K562 (cell line): ENCODE measurements around the gene GLP1R. TPM values are rescaled to one million over a fixed set of nuclear protein-coding genes. Genes with fewer than 3 reads are reported as not detected.

Source experiments
- CBFA2T3 ChIP-seq: fragments of 450-650 bp; IDR thresholded peaks from 2 replicates; pipeline ENCODE4 v1.6.1; 2017
- DMBX1 ChIP-seq: fragments of 250-450 bp; sonication (Bioruptor Pico); IDR thresholded peaks from 2 replicates; pipeline ENCODE4 v1.8.0; 2022; ENCODE audit warnings: inconsistent platforms, mild to moderate bottlenecking, moderate library complexity, borderline replicate concordance
- EP400 ChIP-seq: fragments of 450-650 bp; IDR thresholded peaks from 2 replicates; pipeline ENCODE4 v1.6.1; 2017; ENCODE audit warnings: antibody characterized with exemption, mild to moderate bottlenecking, moderate library complexity
- GABPB2 ChIP-seq: fragments of 250-450 bp; sonication (Bioruptor Pico); conservative IDR thresholded peaks from 2 replicates; pipeline ENCODE4 v1.5.1; 2021; ENCODE audit warnings: mild to moderate bottlenecking
- KLF1 ChIP-seq: fragments of 450-650 bp; IDR thresholded peaks from 2 replicates; pipeline ENCODE4 v1.6.1; 2016; ENCODE audit warnings: missing genetic modification characterization, missing compliant biosample characterization
- MECOM ChIP-seq: fragments of 250-450 bp; sonication (Bioruptor Pico); IDR thresholded peaks from 2 replicates; pipeline ENCODE4 v1.8.0; 2022; ENCODE audit warnings: inconsistent platforms
- MTA3 ChIP-seq: fragments of 450-650 bp; formaldehyde crosslinking; IDR thresholded peaks from 2 replicates; pipeline ENCODE4 v1.6.1; 2017; ENCODE audit warnings: mild to moderate bottlenecking, borderline replicate concordance
- MYBL2 ChIP-seq, 2 experiments: fragments of 450-650 bp in 1 of 2; sonication (generic) in 1 of 2; formaldehyde crosslinking in 1 of 2; IDR thresholded peaks; 2 replicates each; pipeline versions ENCODE4 v1.6.1 to v1.8.1; 2017 to 2022; ENCODE audit warnings: borderline replicate concordance in 1 of 2, inconsistent platforms in 1 of 2, low read depth in 1 of 2, mild to moderate bottlenecking in 1 of 2, missing genetic modification reagents in 1 of 2, moderate library complexity in 1 of 2
- NELFE ChIP-seq: IDR thresholded peaks from 2 replicates; pipeline ENCODE4 v1.6.1; 2011; ENCODE audit warnings: mild to moderate bottlenecking; ENCODE audit not compliant: insufficient read depth, insufficient read length
- PHB2 ChIP-seq: fragments of 450-650 bp; IDR thresholded peaks from 2 replicates; pipeline ENCODE4 v1.6.1; 2017; ENCODE audit warnings: low read depth
- PKNOX1 ChIP-seq: fragments of 450-650 bp; IDR thresholded peaks from 2 replicates; pipeline ENCODE4 v1.6.1; 2016
- RBBP5 ChIP-seq: fragments of 200-600 bp; sonication (generic); IDR thresholded peaks from 2 replicates; pipeline ENCODE4 v1.6.1; 2012; ENCODE audit warnings: borderline replicate concordance, mild to moderate bottlenecking, low read length, control low read depth, inconsistent platforms; ENCODE audit not compliant: insufficient read depth, poor library complexity, severe bottlenecking
- RCOR1 ChIP-seq, 2 experiments: IDR thresholded peaks; 2 replicates each; pipeline ENCODE4 v1.6.1; 2012; ENCODE audit warnings: low read depth in 2 of 2, low read length in 2 of 2, borderline replicate concordance in 1 of 2, improper control_type of control experiment in 1 of 2
- SP2 ChIP-seq: IDR thresholded peaks from 2 replicates; pipeline ENCODE4 v1.6.1; 2011; ENCODE audit warnings: mild to moderate bottlenecking, low read depth, low read length, moderate library complexity; ENCODE audit not compliant: poor library complexity, severe bottlenecking; ENCODE audit errors: extremely low read depth
- TAL1 ChIP-seq: fragments of 450-650 bp; IDR thresholded peaks from 2 replicates; pipeline ENCODE4 v1.6.1; 2016; ENCODE audit warnings: mild to moderate bottlenecking
- WHSC1 ChIP-seq: IDR thresholded peaks from one replicate; pipeline ENCODE4 v1.6.1; 2012; ENCODE audit warnings: low read length, control low read depth, inconsistent platforms
- ZBTB7A ChIP-seq: IDR thresholded peaks from 2 replicates; pipeline ENCODE4 v1.6.1; 2011; ENCODE audit warnings: low read depth, mild to moderate bottlenecking, low read length, moderate library complexity, borderline replicate concordance; ENCODE audit not compliant: control insufficient read depth
- ZNF253 ChIP-seq: fragments of 250-450 bp; sonication (Bioruptor Pico); conservative IDR thresholded peaks from 2 replicates; pipeline ENCODE4 v1.6.1; 2021; ENCODE audit warnings: mild to moderate bottlenecking
- ZNF778 ChIP-seq: fragments of 450-650 bp; formaldehyde crosslinking; IDR thresholded peaks from 2 replicates; pipeline ENCODE4 v1.4.0; 2020; ENCODE audit warnings: mild to moderate bottlenecking, moderate library complexity
- ZZZ3 ChIP-seq: fragments of 450-650 bp; IDR thresholded peaks from 2 replicates; pipeline ENCODE4 v1.6.1; 2016; ENCODE audit warnings: antibody characterized with exemption, mild to moderate bottlenecking, moderate library complexity
- polyA plus RNA-seq, 8 experiments: library from polyadenylated mRNA; depleted of rRNA in 4 of 8; stranded (reverse) in 5 of 8; unstranded in 3 of 8; fragments of >200 nt; fragmentation: Nextera tagmentation in 2 of 8; fragmentation: Illumina TruSeq in 1 of 8; extraction: Ambion mirVana in 2 of 8; extraction: Trizol in 1 of 8; gene quantifications; 2 replicates each; pipeline versions ENCODE4 v1.2.1 to v1.2.3, GENCODE V29; 2011 to 2014; ENCODE audit warnings: inconsistent platforms in 1 of 8, missing spikeins in 1 of 8
- total RNA-seq, 7 experiments: library from RNA; depleted of rRNA in 6 of 7; stranded (reverse); fragments of >200 nt in 6 of 7; fragmentation: Illumina TruSeq in 2 of 7; extraction: Trizol in 2 of 7; gene quantifications; 2 replicates each; pipeline versions ENCODE4 v1.2.1 to v1.2.3, GENCODE V29; 2011 to 2021; ENCODE audit warnings: low replicate concordance in 1 of 7
- TF ChIP-seq, protein P1 (sequence below), 2 experiments: fragments of 150-350 bp in 1 of 2; IDR thresholded peaks; 2 replicates each; pipeline ENCODE4 v1.6.1; 2012 to 2016; ENCODE audit warnings: low read depth in 2 of 2, low read length in 2 of 2, mild to moderate bottlenecking in 1 of 2, moderate library complexity in 1 of 2
- TF ChIP-seq, protein P2 (sequence below), 2 experiments: fragments of 450-650 bp in 1 of 2; sonication (generic) in 1 of 2; formaldehyde crosslinking; conservative IDR thresholded peaks; 2 replicates each; pipeline versions ENCODE4 v1.4.0 to v1.8.1; 2020 to 2022; ENCODE audit warnings: mild to moderate bottlenecking in 1 of 2, missing genetic modification reagents in 1 of 2
- TF ChIP-seq, protein P3 (sequence below): fragments of 450-650 bp; formaldehyde crosslinking; IDR thresholded peaks from 2 replicates; pipeline ENCODE4 v1.4.0; 2022; ENCODE audit warnings: missing genetic modification characterization

GLP1R gene
- total and polyA plus RNA-seq, 9 of the 15 experiments (the other 6 are each of a cell fraction or from before 2014, with no cell fraction given), result not detected

- TF ChIP-seq, protein P1, sequence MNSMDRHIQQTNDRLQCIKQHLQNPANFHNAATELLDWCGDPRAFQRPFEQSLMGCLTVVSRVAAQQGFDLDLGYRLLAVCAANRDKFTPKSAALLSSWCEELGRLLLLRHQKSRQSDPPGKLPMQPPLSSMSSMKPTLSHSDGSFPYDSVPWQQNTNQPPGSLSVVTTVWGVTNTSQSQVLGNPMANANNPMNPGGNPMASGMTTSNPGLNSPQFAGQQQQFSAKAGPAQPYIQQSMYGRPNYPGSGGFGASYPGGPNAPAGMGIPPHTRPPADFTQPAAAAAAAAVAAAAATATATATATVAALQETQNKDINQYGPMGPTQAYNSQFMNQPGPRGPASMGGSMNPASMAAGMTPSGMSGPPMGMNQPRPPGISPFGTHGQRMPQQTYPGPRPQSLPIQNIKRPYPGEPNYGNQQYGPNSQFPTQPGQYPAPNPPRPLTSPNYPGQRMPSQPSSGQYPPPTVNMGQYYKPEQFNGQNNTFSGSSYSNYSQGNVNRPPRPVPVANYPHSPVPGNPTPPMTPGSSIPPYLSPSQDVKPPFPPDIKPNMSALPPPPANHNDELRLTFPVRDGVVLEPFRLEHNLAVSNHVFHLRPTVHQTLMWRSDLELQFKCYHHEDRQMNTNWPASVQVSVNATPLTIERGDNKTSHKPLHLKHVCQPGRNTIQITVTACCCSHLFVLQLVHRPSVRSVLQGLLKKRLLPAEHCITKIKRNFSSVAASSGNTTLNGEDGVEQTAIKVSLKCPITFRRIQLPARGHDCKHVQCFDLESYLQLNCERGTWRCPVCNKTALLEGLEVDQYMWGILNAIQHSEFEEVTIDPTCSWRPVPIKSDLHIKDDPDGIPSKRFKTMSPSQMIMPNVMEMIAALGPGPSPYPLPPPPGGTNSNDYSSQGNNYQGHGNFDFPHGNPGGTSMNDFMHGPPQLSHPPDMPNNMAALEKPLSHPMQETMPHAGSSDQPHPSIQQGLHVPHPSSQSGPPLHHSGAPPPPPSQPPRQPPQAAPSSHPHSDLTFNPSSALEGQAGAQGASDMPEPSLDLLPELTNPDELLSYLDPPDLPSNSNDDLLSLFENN (IDR thresholded peaks at IDR 0.05; ENCODE audit: low read depth in 2 of 2, low read length in 2 of 2), result peak in 1 of 2 experiments; percentile 50; a peak in 1 of 4 replicates
- TF ChIP-seq ZNF253 (CRISPR knock-in tag), result no peak
- TF ChIP-seq RCOR1 (IDR thresholded peaks at IDR 0.05; ENCODE audit: borderline replicate concordance in 1 of 2, low read depth in 2 of 2, low read length in 2 of 2), result peak in 1 of 2 experiments; percentile 94; a peak in 3 of 4 replicates
- no peak for TF ChIP-seq ZNF778 (CRISPR knock-in tag)
- TF ChIP-seq WHSC1, result no peak
- TF ChIP-seq SP2, result no peak
- no peak for TF ChIP-seq KLF1
- 0 out of 2 replicates have a peak, but pooled peaks have one; percentile 7 for TF ChIP-seq ZZZ3
- no peak for TF ChIP-seq RBBP5
- no peak for TF ChIP-seq DMBX1 (CRISPR knock-in tag)
- no peak for TF ChIP-seq NELFE
- TF ChIP-seq PHB2, result peak; percentile 77
- TF ChIP-seq TAL1, result peak; percentile 92
- TF ChIP-seq PKNOX1, result peak; percentile 26; the same call in 1 of the 2 replicates
- TF ChIP-seq EP400, result peak; percentile 29; the same call in 1 of the 2 replicates
- TF ChIP-seq MYBL2 (IDR thresholded peaks at IDR 0.05; ENCODE audit: low read depth), result no peak
- TF ChIP-seq MYBL2 (CRISPR knock-in tag; IDR thresholded peaks at IDR 0.05; ENCODE audit: borderline replicate concordance), result no peak
- no peak for TF ChIP-seq MECOM
- 0 out of 2 replicates have a peak, but pooled peaks have one; percentile 40 for TF ChIP-seq MTA3
- no peak for TF ChIP-seq GABPB2 (CRISPR knock-in tag)
- TF ChIP-seq, protein P2, sequence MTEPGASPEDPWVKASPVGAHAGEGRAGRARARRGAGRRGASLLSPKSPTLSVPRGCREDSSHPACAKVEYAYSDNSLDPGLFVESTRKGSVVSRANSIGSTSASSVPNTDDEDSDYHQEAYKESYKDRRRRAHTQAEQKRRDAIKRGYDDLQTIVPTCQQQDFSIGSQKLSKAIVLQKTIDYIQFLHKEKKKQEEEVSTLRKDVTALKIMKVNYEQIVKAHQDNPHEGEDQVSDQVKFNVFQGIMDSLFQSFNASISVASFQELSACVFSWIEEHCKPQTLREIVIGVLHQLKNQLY (CRISPR knock-in tag; conservative IDR thresholded peaks at IDR 0.05), result no peak
- TF ChIP-seq, protein P3, sequence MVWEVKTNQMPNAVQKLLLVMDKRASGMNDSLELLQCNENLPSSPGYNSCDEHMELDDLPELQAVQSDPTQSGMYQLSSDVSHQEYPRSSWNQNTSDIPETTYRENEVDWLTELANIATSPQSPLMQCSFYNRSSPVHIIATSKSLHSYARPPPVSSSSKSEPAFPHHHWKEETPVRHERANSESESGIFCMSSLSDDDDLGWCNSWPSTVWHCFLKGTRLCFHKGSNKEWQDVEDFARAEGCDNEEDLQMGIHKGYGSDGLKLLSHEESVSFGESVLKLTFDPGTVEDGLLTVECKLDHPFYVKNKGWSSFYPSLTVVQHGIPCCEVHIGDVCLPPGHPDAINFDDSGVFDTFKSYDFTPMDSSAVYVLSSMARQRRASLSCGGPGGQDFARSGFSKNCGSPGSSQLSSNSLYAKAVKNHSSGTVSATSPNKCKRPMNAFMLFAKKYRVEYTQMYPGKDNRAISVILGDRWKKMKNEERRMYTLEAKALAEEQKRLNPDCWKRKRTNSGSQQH (CRISPR knock-in tag), result no peak
- peak; percentile 78 for TF ChIP-seq ZBTB7A
- TF ChIP-seq CBFA2T3, result peak; percentile 98
Measured at GRCh38 chr6:39007575-39007974, 41.0 kb upstream of the GLP1R start (continued).
